ENCODE data around the gene PLEKHH3. TPM values are rescaled to one million over a fixed set of nuclear protein-coding genes. Genes with fewer than 3 reads are reported as not detected.
"Not testable (repeated sequence)": the region's sequence is repeated elsewhere in the genome, so short reads cannot be mapped to it uniquely, and the experiment has no call there.

The PLEKHH3 gene
- polyA plus RNA-seq, 1 donor (not counting 4 experiments of a cell fraction or from before 2014, with no cell fraction given), result 4.9 TPM

DNA sequence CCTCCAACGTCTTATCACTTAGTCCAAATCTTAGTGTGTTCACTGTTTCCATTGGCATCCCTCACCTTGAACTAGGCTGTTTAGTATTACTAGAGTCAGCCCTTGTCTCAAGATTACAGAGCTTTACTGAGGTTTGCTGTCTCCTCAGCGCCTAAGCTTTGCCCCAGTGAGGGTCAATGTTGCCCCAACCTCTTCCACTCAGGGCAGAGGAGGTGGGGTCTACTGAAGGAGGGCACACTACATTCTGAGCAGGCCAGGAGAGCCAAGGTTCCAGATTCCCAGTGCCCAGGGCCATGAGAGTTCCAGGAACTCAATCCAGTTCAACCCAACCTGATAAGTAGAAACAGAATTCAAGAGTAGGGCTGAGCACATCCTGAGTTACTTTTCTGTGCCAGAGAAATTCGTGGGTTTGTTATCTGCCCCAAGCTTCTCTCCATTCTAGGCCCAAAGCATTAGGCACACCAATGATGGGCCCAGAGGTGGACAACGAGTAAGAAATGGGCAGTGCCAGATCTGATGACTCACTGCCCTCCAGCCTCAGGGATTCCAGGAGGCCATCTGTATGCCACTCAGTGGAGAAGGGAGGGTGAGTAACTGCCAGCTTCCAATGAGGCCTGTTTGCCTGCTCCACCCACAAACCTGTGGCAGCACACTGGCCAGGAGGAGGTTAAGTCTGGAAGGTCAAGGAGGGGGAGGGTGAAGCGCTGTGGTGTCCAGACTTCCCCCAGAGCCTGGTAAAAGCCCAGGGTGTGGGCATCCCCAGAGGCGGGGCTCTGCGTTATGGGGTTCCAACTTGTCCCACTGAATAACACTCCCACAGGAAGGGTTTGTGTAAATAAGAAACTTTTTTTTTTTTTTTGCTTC, 9.5 kb downstream of the PLEKHH3 start:
- peak; percentile 94 for FAIRE-seq
- H2AFZ ChIP-seq (ENCODE audit: control insufficient read depth, low read length), result no peak overlapping the region
- H3K27me3 ChIP-seq (ENCODE audit: control insufficient read depth, extremely low read depth, insufficient read depth, low read length), result no peaks in the 10 kb centered on the region
- H3K79me2 ChIP-seq (ENCODE audit: control insufficient read depth, insufficient read depth, low read length), result no peaks in the 10 kb centered on the region
- peak overlapping the region; percentile 62 for H3K4me2 ChIP-seq (ENCODE audit: control insufficient read depth, extremely low read depth, insufficient read depth, low read depth, low read length)
- DNase-seq (ENCODE audit: low read depth, low spot score), result no peak
- TF ChIP-seq, protein P1, sequence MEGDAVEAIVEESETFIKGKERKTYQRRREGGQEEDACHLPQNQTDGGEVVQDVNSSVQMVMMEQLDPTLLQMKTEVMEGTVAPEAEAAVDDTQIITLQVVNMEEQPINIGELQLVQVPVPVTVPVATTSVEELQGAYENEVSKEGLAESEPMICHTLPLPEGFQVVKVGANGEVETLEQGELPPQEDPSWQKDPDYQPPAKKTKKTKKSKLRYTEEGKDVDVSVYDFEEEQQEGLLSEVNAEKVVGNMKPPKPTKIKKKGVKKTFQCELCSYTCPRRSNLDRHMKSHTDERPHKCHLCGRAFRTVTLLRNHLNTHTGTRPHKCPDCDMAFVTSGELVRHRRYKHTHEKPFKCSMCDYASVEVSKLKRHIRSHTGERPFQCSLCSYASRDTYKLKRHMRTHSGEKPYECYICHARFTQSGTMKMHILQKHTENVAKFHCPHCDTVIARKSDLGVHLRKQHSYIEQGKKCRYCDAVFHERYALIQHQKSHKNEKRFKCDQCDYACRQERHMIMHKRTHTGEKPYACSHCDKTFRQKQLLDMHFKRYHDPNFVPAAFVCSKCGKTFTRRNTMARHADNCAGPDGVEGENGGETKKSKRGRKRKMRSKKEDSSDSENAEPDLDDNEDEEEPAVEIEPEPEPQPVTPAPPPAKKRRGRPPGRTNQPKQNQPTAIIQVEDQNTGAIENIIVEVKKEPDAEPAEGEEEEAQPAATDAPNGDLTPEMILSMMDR (optimal IDR thresholded peaks at IDR 0.05 in 1 of 3, IDR thresholded peaks at IDR 0.05 in 1 of 3, conservative IDR thresholded peaks at IDR 0.05 in 1 of 3; ENCODE audit: extremely low read depth in 1 of 3, insufficient read depth in 2 of 3, low read length in 3 of 3), result no peak
- no peak for TF ChIP-seq EZH2 (IDR thresholded peaks at IDR 0.05; ENCODE audit: low read length)
- dilution Hi-C loops (cut with MboI; ENCODE audit: extremely low pct_ligation_motif_present, low sequenced_read_pairs), result loop anchor here (10.0 kb wide), 1 partner anchor 63 kb away; the partner anchor contains the start of genes RETREG3 and TUBG1
- H3K9ac ChIP-seq (ENCODE audit: control insufficient read depth, extremely low read depth, insufficient read depth, low read length), result no peak overlapping the region
- H3K9me3 ChIP-seq (ENCODE audit: control insufficient read depth, low read depth, low read length), result no peaks in the 10 kb centered on the region
- peaks cover 29% of the 10 kb centered on the region for H3K4me1 ChIP-seq (ENCODE audit: control insufficient read depth, extremely low read depth, insufficient read depth, low read length)
- H4K20me1 ChIP-seq (ENCODE audit: control insufficient read depth, extremely low read depth, insufficient read depth, low read length), result peaks cover 2% of the 10 kb centered on the region
- H3K27ac ChIP-seq (ENCODE audit: control insufficient read depth, insufficient read depth, low read length), result peak overlapping the region; percentile 3
- peaks cover 4% of the 10 kb centered on the region for H3K9me1 ChIP-seq (ENCODE audit: control insufficient read depth, extremely low read depth, insufficient read depth, low read length)
- peaks cover 25 to 35% of the 10 kb centered on the region in 2 experiments for H3K36me3 ChIP-seq (ENCODE audit: control insufficient read depth in 2 of 2, extremely low read depth in 1 of 2, insufficient read depth in 2 of 2, low read length in 2 of 2)
- no peak overlapping the region for H3K4me3 ChIP-seq (ENCODE audit: control insufficient read depth in 2 of 3, extremely low read depth in 1 of 3, insufficient read depth in 2 of 3, low read depth in 1 of 3, low read length in 3 of 3)

- dilution Hi-C loops (cut with MboI; ENCODE audit: extremely low pct_ligation_motif_present, low sequenced_read_pairs), result loop anchor here (10.0 kb wide), 1 partner anchor 61 kb away; the partner anchor contains the start of genes RETREG3 and TUBG1
- not testable (repeated sequence) for H2AFZ ChIP-seq (ENCODE audit: control insufficient read depth, low read length); DNase-seq (ENCODE audit: low read depth, low spot score); H3K9ac ChIP-seq (ENCODE audit: control insufficient read depth, extremely low read depth, insufficient read depth, low read length); H3K27ac ChIP-seq (ENCODE audit: control insufficient read depth, insufficient read depth, low read length); H3K79me2 ChIP-seq (ENCODE audit: control insufficient read depth, insufficient read depth, low read length); H3K4me3 ChIP-seq (ENCODE audit: control insufficient read depth in 2 of 3, extremely low read depth in 1 of 3, insufficient read depth in 2 of 3, low read depth in 1 of 3, low read length in 3 of 3); H3K9me3 ChIP-seq (ENCODE audit: control insufficient read depth, low read depth, low read length); H4K20me1 ChIP-seq (ENCODE audit: control insufficient read depth, extremely low read depth, insufficient read depth, low read length); H3K27me3 ChIP-seq (ENCODE audit: control insufficient read depth, extremely low read depth, insufficient read depth, low read length); H3K4me2 ChIP-seq (ENCODE audit: control insufficient read depth, extremely low read depth, insufficient read depth, low read depth, low read length); FAIRE-seq; H3K9me1 ChIP-seq (ENCODE audit: control insufficient read depth, extremely low read depth, insufficient read depth, low read length)
- H3K36me3 ChIP-seq (ENCODE audit: control insufficient read depth in 2 of 2, extremely low read depth in 1 of 2, insufficient read depth in 2 of 2, low read length in 2 of 2), result peaks cover 22 to 36% of the 10 kb centered on the region in 2 experiments
- peaks cover 19% of the 10 kb centered on the region for H3K4me1 ChIP-seq (ENCODE audit: control insufficient read depth, extremely low read depth, insufficient read depth, low read length)
These were observed 10.7 kb downstream of the PLEKHH3 start for GRCh38 chr17:42666126-42666525.
